ENCODE measurements around the gene CD37.

Gene CD37

DNA sequence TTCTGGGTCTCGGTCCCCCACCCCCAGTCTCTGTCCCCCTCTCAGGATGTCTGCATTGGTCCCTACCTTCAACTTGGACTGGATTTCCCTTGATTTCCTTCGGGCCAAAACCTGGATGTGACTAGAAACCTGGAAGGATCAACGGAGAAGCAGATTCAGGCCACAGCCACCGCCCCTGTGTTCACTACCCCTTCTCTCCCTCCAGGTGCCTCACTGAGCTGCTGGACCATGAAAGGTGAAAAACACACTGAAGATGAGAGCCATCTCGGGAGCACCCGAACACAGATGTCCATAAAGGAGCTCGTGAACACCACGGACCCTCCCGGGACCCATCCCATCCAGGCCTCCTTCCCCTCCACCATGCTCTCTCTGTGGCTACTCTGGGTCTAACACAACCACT, 22.0 kb downstream of the CD37 start:
- no peak for DNase-seq (ENCODE audit: extremely low read depth, low read depth)
- TF ChIP-seq, protein P1, sequence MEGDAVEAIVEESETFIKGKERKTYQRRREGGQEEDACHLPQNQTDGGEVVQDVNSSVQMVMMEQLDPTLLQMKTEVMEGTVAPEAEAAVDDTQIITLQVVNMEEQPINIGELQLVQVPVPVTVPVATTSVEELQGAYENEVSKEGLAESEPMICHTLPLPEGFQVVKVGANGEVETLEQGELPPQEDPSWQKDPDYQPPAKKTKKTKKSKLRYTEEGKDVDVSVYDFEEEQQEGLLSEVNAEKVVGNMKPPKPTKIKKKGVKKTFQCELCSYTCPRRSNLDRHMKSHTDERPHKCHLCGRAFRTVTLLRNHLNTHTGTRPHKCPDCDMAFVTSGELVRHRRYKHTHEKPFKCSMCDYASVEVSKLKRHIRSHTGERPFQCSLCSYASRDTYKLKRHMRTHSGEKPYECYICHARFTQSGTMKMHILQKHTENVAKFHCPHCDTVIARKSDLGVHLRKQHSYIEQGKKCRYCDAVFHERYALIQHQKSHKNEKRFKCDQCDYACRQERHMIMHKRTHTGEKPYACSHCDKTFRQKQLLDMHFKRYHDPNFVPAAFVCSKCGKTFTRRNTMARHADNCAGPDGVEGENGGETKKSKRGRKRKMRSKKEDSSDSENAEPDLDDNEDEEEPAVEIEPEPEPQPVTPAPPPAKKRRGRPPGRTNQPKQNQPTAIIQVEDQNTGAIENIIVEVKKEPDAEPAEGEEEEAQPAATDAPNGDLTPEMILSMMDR (IDR thresholded peaks at IDR 0.05; ENCODE audit: low read depth, low read length) = no peak

DNA sequence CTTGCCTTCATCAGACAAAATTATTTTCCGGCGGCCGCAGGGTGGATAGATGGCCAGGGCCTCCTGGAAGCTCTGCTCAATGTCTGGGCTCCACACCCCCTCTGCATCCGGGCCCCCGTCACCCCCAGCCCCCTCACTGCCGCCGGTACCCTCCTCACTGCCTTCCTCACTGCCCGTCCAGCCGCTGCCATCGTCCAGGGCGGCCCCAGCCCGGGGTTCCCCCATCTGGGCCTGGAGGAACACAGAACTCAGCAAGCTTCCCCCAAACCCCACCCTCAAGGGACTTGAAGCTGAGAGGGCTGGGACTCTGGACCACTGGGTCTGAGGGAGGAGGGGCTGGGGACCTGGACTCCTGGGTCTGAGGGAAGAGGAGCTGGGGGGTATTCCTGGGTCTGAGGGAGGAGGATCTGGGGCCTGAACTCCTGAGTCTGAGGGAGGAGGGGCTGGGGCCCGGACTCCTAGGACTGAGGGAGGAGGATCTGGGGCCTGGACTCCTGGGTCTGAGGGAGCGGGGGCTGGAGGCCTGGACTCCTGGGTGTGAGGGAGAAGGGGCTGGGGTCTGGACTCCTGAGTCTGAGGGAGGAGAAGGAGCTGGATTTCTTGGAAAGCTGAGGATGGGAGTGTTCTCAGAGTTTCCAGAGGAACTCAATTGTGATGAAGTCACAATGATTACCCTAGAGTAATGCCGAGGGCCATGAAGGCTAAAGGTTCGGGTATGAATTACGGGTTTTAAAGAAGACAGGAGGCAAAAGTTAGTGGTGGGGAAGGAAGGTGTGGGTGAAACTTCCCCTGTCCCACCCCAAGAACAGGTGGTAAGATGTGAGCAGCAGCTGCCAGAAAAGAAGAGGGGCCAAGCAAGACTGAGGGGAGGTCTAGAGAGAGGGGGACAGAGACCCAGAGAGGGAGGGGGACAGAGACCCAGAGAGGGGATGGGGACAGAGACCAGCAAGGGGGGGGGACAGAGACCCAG, 24.9 kb downstream of the CD37 start:
- TF ChIP-seq, protein P1 (IDR thresholded peaks at IDR 0.05; ENCODE audit: low read depth, low read length) = no peak
- no peak for DNase-seq (ENCODE audit: extremely low read depth, low read depth)

DNA sequence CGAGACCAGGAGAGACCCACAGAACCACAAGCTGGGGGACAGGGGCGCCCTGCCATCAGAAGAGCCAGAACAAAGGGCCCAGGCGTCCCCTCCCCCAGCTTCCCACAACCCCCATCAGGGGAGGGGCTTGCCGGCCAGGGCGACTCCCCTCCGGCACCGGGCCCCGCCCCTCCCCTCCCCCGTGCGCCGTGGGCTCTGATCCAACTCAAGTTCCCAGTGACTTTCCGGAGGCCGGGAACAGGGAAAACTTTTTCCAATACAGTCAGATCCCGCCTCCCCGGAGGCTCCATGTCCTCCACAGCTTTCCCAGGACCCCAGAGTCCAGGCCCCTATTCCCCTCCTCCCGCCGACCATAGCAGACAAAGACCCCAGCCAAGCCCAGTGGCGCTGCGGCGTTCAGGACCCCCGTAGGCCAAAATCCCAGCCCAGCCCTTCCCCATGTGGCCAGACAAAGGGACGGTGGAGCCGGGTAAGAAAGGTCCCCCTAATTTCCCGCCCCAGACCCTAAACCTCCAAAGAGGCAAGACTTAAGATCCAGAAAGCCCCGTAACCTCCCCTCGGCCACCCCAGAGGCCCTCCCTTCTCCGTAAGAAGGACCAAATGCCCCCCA, 26.3 kb downstream of the CD37 start:
- TF ChIP-seq, protein P1 (IDR thresholded peaks at IDR 0.05; ENCODE audit: low read depth, low read length) = no peak
- peak; percentile 70 for DNase-seq (ENCODE audit: extremely low read depth, low read depth)

DNA sequence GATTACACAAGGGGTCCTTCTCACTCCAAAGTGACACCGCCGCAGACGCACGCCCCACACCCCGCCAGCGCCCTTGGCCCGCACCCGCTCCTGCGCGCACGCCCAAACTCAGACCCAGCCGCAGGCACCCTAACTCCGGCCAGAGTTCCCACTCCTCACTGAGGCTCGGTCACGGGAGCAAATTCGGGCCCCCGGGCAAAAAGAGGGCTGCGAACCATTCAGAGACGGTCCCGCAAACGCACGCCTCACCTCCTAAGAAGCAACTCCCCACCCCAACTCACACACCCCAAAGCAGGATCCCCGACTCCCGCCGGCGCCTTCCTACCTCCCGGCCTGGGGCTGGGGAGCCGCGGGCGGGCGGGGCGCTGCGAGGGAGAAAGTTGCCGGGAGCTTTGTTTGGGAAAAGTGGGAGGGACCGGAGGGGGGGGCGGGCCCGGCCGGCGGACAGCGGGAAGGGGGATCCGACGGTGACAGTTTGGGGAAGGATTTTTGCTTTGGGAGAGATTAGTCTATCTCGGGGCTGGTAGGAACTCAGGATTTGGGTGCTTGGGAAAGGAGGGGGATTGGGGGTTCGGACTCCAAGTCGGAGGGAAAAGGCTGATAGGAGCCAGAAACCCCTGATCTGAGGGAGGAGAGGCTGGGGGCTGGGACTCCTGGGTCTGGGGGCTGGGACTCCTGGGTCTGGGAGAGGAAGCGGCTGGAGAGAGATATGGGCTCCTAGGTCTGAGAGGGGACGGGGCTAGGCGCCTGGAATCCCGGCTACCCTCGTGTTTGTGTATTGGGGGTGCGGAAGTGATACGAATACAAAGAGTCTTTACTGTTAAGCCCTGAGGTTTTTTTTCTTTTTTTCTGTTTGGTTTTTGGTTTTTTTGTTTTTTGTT, 27.1 kb downstream of the CD37 start, which contains the start of gene TEAD2:
TEAD2 (minus strand) TSS at position 369 of the 881 bp plus-strand sequence. CDS start 2,341 bp downstream, outside the sequence.
- TF ChIP-seq, protein P1 (IDR thresholded peaks at IDR 0.05; ENCODE audit: low read depth, low read length) = no peak
- DNase-seq (ENCODE audit: extremely low read depth, low read depth) = no peak

DNA sequence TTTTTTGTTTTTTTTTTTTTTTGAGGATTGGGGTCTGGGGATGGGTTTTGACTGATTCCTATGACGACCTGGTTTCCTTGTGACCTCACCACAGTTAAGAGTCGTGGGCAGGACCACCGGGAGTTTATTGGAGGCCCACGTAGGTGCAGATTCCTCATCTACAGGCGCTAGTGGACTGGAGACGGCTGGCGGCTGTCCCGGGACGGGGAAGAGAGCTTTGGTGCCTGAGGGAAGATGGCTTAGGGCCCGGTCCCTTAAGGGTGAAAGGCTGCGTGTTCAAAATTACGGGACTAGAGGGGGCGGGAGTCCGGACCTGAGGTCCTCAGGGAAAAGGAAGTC, 27.7 kb downstream of the CD37 start:
- TF ChIP-seq, protein P1 (IDR thresholded peaks at IDR 0.05; ENCODE audit: low read depth, low read length) = no peak
- no peak for DNase-seq (ENCODE audit: extremely low read depth, low read depth)

DNA sequence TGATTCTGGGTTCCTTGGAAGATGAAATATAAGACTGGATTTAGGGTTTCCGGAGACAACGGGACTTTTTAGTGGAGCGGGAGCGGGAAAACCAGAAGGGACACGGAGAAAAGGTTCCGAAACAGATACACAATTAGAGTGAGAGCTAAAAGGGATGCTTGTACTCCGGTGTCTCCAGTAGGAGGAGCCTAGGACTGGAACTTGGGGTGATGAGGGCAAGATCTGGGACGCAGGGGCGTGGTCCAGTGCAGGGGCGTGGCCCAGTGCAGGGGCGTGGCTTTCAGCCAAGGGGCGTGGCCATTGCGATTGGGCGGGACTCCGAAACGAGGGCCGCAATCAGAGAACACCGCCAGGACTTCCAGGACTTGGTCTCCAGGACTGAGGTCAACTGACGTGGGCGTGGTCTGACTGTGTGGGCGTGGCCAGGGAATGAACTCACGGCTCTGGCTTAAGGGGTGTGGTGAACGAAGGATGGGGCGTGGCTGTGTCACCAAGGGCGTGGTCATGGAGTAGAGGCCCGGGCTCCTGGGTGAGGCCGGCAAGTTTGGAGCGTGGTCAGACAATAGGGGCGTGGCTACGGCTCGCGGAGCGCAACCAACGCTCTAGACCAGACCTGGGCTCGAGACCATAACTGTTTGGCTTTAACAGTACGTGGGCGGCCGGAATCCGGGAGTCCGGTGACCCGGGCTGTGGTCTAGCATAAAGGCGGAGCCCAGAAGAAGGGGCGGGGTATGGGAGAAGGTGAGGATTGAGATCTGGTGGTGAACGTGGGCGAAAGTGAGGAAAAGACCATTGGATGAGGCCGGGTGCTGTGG, 28.3 kb downstream of the CD37 start, which contains the start of gene DKKL1:
DKKL1 (plus strand) TSS at position 610 of the 815 bp plus-strand sequence; CDS start at position 732, 122 bp downstream.
- peak; percentile 98 for DNase-seq (ENCODE audit: extremely low read depth, low read depth)

More for the DNA sequence above, 28.3 kb downstream of the CD37 start, which contains the start of gene DKKL1:
- TF ChIP-seq, protein P1 (IDR thresholded peaks at IDR 0.05; ENCODE audit: low read depth, low read length) = peak; percentile 22
